Natural killer cell (primary cell): ENCODE measurements around the gene UTF1. TPM values are rescaled to one million over a fixed set of nuclear protein-coding genes. Genes with fewer than 3 reads are reported as not detected.

Source experiments
- ATAC-seq, 3 donors: fragments of 150-1000 bp in 2 of 3; fragments of 200-7000 bp in 1 of 3; cut with Tn5 transposase; 1 replicate in 1 of 3; 2 replicates in 2 of 3; pipeline ENCODE4 v1.10.0; 2021; ENCODE audit warnings: mild to moderate bottlenecking in 2 of 3, moderate library complexity in 2 of 3
- DNase-seq, 2 donors: peaks; one replicate each; pipeline versions ENCODE4 v3.0.0 to v3.0.0-alpha.2; 2013 to 2021; ENCODE audit warnings: mixed read lengths in 1 of 2
- H3K27ac ChIP-seq: one replicate; pipeline ENCODE4 v1.5.1; 2013; ENCODE audit warnings: mild to moderate bottlenecking, low read length
- H3K27me3 ChIP-seq: one replicate; pipeline ENCODE4 v1.6.1; 2013; ENCODE audit warnings: low read length; ENCODE audit not compliant: control insufficient read depth, insufficient read depth
- H3K36me3 ChIP-seq: one replicate; pipeline ENCODE4 v1.6.1; 2013; ENCODE audit warnings: low read length; ENCODE audit not compliant: control insufficient read depth, insufficient read depth
- H3K4me1 ChIP-seq: one replicate; pipeline ENCODE4 v1.6.1; 2013; ENCODE audit warnings: low read length; ENCODE audit not compliant: control insufficient read depth, insufficient read depth
- H3K4me3 ChIP-seq: one replicate; pipeline ENCODE4 v1.5.1; 2013; ENCODE audit warnings: low read length
- H3K9me3 ChIP-seq: one replicate; pipeline ENCODE4 v1.6.1; 2013; ENCODE audit warnings: low read length; ENCODE audit not compliant: control insufficient read depth, insufficient read depth
- H3K27ac Mint-ChIP-seq, 2 donors: one replicate each; pipeline ENCODE4 v1.8.0; 2022; ENCODE audit warnings: mild to moderate bottlenecking in 2 of 2, mixed read lengths in 2 of 2, moderate library complexity in 1 of 2
- H3K27me3 Mint-ChIP-seq, 2 donors: one replicate each; pipeline ENCODE4 v1.8.0; 2022; ENCODE audit warnings: low read depth in 2 of 2, mixed read lengths in 2 of 2
- H3K36me3 Mint-ChIP-seq: one replicate; pipeline ENCODE4 v1.8.0; 2022; ENCODE audit warnings: mixed read lengths
- H3K4me1 Mint-ChIP-seq, 2 donors: one replicate each; pipeline ENCODE4 v1.8.0; 2022; ENCODE audit warnings: mixed read lengths in 2 of 2
- H3K4me3 Mint-ChIP-seq: one replicate; pipeline ENCODE4 v1.8.0; 2022; ENCODE audit warnings: mild to moderate bottlenecking, moderate library complexity, mixed read lengths
- H3K9me3 Mint-ChIP-seq, 2 donors: one replicate each; pipeline ENCODE4 v1.8.0; 2022; ENCODE audit warnings: mixed read lengths in 2 of 2
- CTCF ChIP-seq: fragments of 200-600 bp; IDR thresholded peaks from one replicate; pipeline ENCODE4 v1.8.0; 2022; ENCODE audit warnings: antibody characterized with exemption
- WGBS: methylation state at CpG from one replicate; pipeline ENCODE4 v1.1.7; 2013; ENCODE audit warnings: missing lambda C conversion rate; ENCODE audit not compliant: insufficient coverage; 5-methylcytosine and 5-hydroxymethylcytosine counted together
- intact Hi-C: fragments of 100-400 bp; cut with micrococcal nuclease; formaldehyde crosslinking; loops from one replicate; pipeline ENCODE4 v1.14.2; 2022
- total RNA-seq, 4 donors: library from RNA; stranded (reverse); fragments of 120-200 nt in 1 of 4; gene quantifications; one replicate each; pipeline versions ENCODE4 v1.2.3 to v1.2.4, GENCODE V29; 2013 to 2022

Gene UTF1
- total RNA-seq, 3 donors from 2014 or later (not counting 1 experiment from before 2014, with no cell fraction given): 0.31 to 0.33 TPM; not detected in 1

GRCh38 chr10:133273534-133274143, 43.6 kb downstream of the UTF1 start:
- H3K4me3 Mint-ChIP-seq: peak overlapping the region; percentile 37
- peaks cover 58% of the 10 kb centered on the region for H3K4me1 ChIP-seq
- 98% methylated on average over 28 of the region's 28 CpGs for WGBS

GRCh38 chr10:133274751-133275683, 45.0 kb downstream of the UTF1 start:
- H3K36me3 ChIP-seq: peaks cover 41% of the 10 kb centered on the region
- Mint-ChIP-seq H3K9me3 (no peaks in the 10 kb centered on the region), H3K4me1 (peaks cover 25 to 44% of the 10 kb centered on the region in 2 donors)

More at GRCh38 chr10:133273534-133274143, 43.6 kb downstream of the UTF1 start:
- Mint-ChIP-seq H3K36me3 (no peaks in the 10 kb centered on the region), H3K27me3 (no peaks in the 10 kb centered on the region), H3K4me1 (peaks cover 11 to 30% of the 10 kb centered on the region in 2 donors), H3K9me3 (no peaks in the 10 kb centered on the region), H3K27ac (peak overlapping the region in 1 of 2 donors; percentile 29)
- H3K9me3 ChIP-seq: no peaks in the 10 kb centered on the region
- H3K27ac ChIP-seq: peak overlapping the region; percentile 39
- no peak for TF ChIP-seq CTCF
- intact Hi-C loops: no loop called here
- H3K36me3 ChIP-seq: peaks cover 54% of the 10 kb centered on the region
- no peaks in the 10 kb centered on the region for H3K27me3 ChIP-seq
- DNase-seq: no peak
- H3K4me3 ChIP-seq: no peak overlapping the region
- ATAC-seq: no peak

GRCh38 chr10:133275684-133276092, 45.7 kb downstream of the UTF1 start:
- DNase-seq: peak; percentile 60 to 71
- peaks cover 34% of the 10 kb centered on the region for H3K36me3 ChIP-seq
- WGBS: 0% methylated on average over 12 of the region's 12 CpGs
- intact Hi-C loops: loop anchor here (5.0 kb wide), 1 partner anchor 117 kb away; the partner anchor contains the start of gene MTG1
- peak overlapping the region; percentile 90 for H3K4me3 ChIP-seq
- H3K4me1 ChIP-seq: peaks cover 75% of the 10 kb centered on the region
- no peaks in the 10 kb centered on the region for H3K27me3 ChIP-seq
- Mint-ChIP-seq H3K4me1 (peaks cover 28 to 49% of the 10 kb centered on the region in 2 donors), H3K36me3 (no peaks in the 10 kb centered on the region), H3K27me3 (no peaks in the 10 kb centered on the region), H3K9me3 (no peaks in the 10 kb centered on the region), H3K4me3 (peak overlapping the region; percentile 93), H3K27ac (peak overlapping the region; percentile 98)
- H3K9me3 ChIP-seq: no peaks in the 10 kb centered on the region
- peak overlapping the region; percentile 93 for H3K27ac ChIP-seq
- peak; percentile 16 to 28 (median 16) for ATAC-seq
- peak; percentile 36 for TF ChIP-seq CTCF

More at GRCh38 chr10:133274751-133275683, 45.0 kb downstream of the UTF1 start:
- peaks cover 69% of the 10 kb centered on the region for H3K4me1 ChIP-seq
- peak overlapping the region; percentile 93 for H3K4me3 Mint-ChIP-seq
- peak overlapping the region; percentile 90 for H3K4me3 ChIP-seq
- H3K27ac ChIP-seq: peak overlapping the region; percentile 93
- WGBS: 1% methylated on average over 25 of the region's 26 CpGs
- H3K27me3 ChIP-seq: no peaks in the 10 kb centered on the region
- intact Hi-C loops: loop anchor here (5.0 kb wide), 1 partner anchor 117 kb away; the partner anchor contains the start of gene MTG1
- ATAC-seq (peak; percentile 36 to 54 (median 49)), DNase-seq (peak; percentile 74 to 93)
- H3K27ac Mint-ChIP-seq: peak overlapping the region; percentile 98
- no peaks in the 10 kb centered on the region for H3K9me3 ChIP-seq
- H3K36me3 Mint-ChIP-seq: no peaks in the 10 kb centered on the region
- H3K27me3 Mint-ChIP-seq: no peaks in the 10 kb centered on the region
- TF ChIP-seq CTCF: no peak
